ENCODE results near the gene PLN.

DNA sequence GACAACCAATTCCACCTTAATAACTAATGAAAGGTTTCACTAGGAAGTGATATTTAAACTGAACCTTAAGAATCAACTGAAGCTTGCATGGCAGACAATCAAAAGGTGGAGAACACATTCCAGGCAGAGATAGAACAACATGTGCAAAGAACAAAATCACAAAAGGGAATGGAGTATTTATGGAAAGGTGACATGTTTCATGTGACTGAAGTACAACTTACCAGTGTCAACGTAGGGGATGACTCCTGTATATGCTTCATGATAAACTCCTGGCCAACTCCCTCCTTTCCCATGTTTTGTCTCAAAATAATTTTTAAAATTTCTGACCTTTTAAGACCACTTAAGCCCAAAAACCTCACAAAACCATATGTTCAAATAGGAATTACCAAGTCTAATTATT is 6.6 kb downstream of the PLN start:
- TF ChIP-seq, protein P1, sequence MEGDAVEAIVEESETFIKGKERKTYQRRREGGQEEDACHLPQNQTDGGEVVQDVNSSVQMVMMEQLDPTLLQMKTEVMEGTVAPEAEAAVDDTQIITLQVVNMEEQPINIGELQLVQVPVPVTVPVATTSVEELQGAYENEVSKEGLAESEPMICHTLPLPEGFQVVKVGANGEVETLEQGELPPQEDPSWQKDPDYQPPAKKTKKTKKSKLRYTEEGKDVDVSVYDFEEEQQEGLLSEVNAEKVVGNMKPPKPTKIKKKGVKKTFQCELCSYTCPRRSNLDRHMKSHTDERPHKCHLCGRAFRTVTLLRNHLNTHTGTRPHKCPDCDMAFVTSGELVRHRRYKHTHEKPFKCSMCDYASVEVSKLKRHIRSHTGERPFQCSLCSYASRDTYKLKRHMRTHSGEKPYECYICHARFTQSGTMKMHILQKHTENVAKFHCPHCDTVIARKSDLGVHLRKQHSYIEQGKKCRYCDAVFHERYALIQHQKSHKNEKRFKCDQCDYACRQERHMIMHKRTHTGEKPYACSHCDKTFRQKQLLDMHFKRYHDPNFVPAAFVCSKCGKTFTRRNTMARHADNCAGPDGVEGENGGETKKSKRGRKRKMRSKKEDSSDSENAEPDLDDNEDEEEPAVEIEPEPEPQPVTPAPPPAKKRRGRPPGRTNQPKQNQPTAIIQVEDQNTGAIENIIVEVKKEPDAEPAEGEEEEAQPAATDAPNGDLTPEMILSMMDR (conservative IDR thresholded peaks at IDR 0.05 in 1 of 2, IDR thresholded peaks at IDR 0.05 in 1 of 2; ENCODE audit: extremely low read depth in 1 of 2, insufficient read depth in 1 of 2, low read depth in 1 of 2, low read length in 2 of 2): no peak
- no peak for TF ChIP-seq EZH2 (IDR thresholded peaks at IDR 0.05; ENCODE audit: borderline replicate concordance, low read length)
